Activated CD8-positive, alpha-beta T cell treated with anti-CD3 and anti-CD28 coated beads, Interleukin-2, amount 10 ng/mL, durations not matched to agents 7 days and 5 days (primary cell): ENCODE results near the gene S100B. TPM values are rescaled to one million over a fixed set of nuclear protein-coding genes. Genes with fewer than 3 reads are reported as not detected.

Experiments
- ATAC-seq: fragments of 150-1000 bp; cut with Tn5 transposase; one replicate; pipeline ENCODE4 v1.10.0; 2021; ENCODE audit warnings: moderate library complexity
- CTCF ChIA-PET: fragments of 350-600 bp; sonication (Branson Sonifier 250); formaldehyde crosslinking; loops from one replicate; lab custom pipeline; 2021; ENCODE audit warnings: antibody characterized with exemption; lab: Charles Lee
- POLR2A ChIA-PET: fragments of 350-600 bp; sonication (Branson Sonifier 250); formaldehyde crosslinking; loops from one replicate; lab custom pipeline; 2021; ENCODE audit warnings: antibody characterized with exemption; lab: Charles Lee
- DNase-seq: peaks from one replicate; pipeline ENCODE4 v3.0.0-alpha.2; 2020
- H3K27ac Mint-ChIP-seq: one replicate; pipeline ENCODE4 v1.8.0; 2021; ENCODE audit warnings: mild to moderate bottlenecking, mixed read lengths
- H3K27me3 Mint-ChIP-seq: one replicate; pipeline ENCODE4 v1.8.0; 2021; ENCODE audit warnings: low read depth, mixed read lengths
- H3K36me3 Mint-ChIP-seq: one replicate; pipeline ENCODE4 v1.8.0; 2021; ENCODE audit warnings: low read depth, mixed read lengths
- H3K4me1 Mint-ChIP-seq: one replicate; pipeline ENCODE4 v1.8.0; 2021; ENCODE audit warnings: low read depth, mixed read lengths
- H3K4me3 Mint-ChIP-seq: one replicate; pipeline ENCODE4 v1.8.0; 2021; ENCODE audit warnings: mild to moderate bottlenecking, mixed read lengths
- H3K9me3 Mint-ChIP-seq: one replicate; pipeline ENCODE4 v1.8.0; 2022; ENCODE audit warnings: mixed read lengths; ENCODE audit not compliant: insufficient read depth
- total RNA-seq, 2 experiments: library from RNA; stranded (reverse); gene quantifications; one replicate each; pipeline ENCODE4 v1.2.3, GENCODE V29; 2021

S100B gene
- total RNA-seq, 2 experiments from 2014 or later: 8.5 to 9.5 TPM

DNA sequence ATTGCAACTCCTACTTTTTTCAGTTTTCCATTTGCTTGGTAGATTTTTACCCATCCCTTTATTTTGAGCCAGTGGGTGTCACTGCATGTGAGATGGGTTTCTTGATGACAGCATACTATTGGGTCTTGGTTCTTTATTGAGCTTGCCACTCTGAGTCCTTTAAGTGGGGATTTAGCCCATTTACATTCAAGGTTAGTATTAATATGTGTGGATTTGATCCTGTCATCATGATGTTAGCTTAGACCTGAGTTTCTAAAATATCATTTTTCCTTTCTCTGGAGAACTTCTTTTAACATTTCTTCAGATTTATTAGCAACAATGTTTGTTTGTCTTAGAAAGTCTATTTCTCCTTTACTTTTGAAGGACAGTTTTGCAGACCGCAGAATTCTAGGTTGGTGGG lies 11.8 kb upstream of the S100B start:
- ATAC-seq: no peak
- H3K4me3 Mint-ChIP-seq: no peak overlapping the region
- H3K36me3 Mint-ChIP-seq: peaks cover 3% of the 10 kb centered on the region
- ChIA-PET POLR2A (no interaction called here), CTCF (no interaction called here)
- peaks cover 12% of the 10 kb centered on the region for H3K27me3 Mint-ChIP-seq
- DNase-seq: no peak
- H3K4me1 Mint-ChIP-seq: peaks cover 15% of the 10 kb centered on the region
- H3K9me3 Mint-ChIP-seq: no peaks in the 10 kb centered on the region
- H3K27ac Mint-ChIP-seq: no peak overlapping the region

DNA sequence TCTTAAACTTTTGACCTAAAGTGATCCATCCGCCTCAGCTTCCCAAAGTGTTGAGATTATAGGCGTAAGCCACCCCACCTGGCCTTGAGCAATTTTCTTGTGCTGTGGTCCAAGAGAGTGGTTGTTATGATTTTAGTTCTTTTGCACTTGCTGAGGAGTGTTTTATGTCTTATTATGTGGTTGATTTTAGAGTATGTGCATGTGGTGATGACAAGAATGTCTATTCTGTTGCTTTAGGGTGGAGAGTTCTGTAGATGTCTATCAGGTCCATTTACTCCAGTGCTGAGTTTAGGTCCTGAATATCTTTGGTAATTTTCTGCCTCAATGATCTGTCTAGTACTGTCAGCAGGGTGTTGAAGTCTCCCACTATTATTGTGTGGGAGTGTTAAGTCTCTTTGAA lies 11.2 kb upstream of the S100B start:
- DNase-seq: no peak
- POLR2A ChIA-PET: no interaction called here
- H3K4me1 Mint-ChIP-seq: peaks cover 9% of the 10 kb centered on the region
- ATAC-seq: no peak
- no peak overlapping the region for H3K27ac Mint-ChIP-seq
- no peaks in the 10 kb centered on the region for H3K9me3 Mint-ChIP-seq
- peaks cover 3% of the 10 kb centered on the region for H3K36me3 Mint-ChIP-seq
- H3K27me3 Mint-ChIP-seq: peaks cover 12% of the 10 kb centered on the region
- CTCF ChIA-PET: no interaction called here
- H3K4me3 Mint-ChIP-seq: no peak overlapping the region

DNA sequence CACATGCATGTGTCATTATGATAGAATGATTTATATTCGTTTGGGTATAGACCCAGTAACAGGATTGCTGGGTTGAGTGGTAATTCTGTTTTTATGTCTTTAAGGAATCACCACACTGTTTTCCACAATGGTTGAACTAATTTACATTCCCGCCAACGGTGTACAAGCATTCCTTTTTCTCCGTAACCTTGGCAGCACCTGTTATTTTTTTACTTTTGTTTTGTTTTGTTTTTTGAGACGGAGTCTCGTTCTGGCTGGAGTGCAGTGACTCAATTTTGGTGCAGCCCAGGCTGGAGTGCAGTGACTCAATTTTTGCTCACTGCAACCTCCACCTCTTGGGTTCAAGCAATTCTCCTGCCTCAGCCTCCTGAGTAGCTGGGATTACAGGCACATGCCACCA lies 8.5 kb upstream of the S100B start:
- H3K4me1 Mint-ChIP-seq: peaks cover 7% of the 10 kb centered on the region
- DNase-seq (no peak), ATAC-seq (no peak)
- no peaks in the 10 kb centered on the region for H3K9me3 Mint-ChIP-seq
- ChIA-PET POLR2A (no interaction called here), CTCF (no interaction called here)
- no peak overlapping the region for H3K4me3 Mint-ChIP-seq
- peaks cover 12% of the 10 kb centered on the region for H3K27me3 Mint-ChIP-seq
- peaks cover 3% of the 10 kb centered on the region for H3K36me3 Mint-ChIP-seq
- no peak overlapping the region for H3K27ac Mint-ChIP-seq

DNA sequence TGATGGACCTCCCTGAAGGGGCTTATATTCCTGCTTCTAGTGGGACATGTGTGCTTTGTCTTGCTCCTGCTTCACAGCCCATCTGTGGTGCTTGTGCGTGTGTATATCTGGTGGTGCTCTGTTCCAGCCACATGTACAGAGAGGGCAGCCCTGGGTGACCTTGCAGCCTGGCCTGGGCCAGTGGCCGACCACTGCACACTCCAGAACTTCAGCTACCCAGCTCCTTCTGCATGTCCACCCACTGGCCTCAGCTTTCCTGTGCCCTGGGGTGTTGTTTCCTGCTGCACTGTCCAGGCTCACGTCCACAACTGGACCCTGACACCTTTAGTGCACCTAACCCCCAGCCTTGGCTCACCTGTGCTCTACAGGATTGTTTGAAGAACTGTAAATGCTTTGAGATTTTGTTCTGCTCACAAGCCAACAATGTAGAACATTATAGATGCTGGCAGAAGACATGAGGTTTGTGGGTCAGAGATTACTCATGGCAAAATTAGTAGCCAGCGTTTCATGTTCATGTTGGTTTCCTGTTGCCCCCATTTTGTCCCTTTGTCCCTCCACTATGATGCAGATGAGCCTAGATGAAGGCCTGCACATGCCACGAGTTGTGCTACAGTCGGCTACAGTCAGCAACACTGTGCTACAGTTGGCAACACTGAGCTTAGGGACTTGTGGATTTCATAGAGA lies 5.3 kb upstream of the S100B start:
- Mint-ChIP-seq H3K4me3 (no peak overlapping the region), H3K36me3 (peaks cover 3% of the 10 kb centered on the region), H3K27me3 (peaks cover 6% of the 10 kb centered on the region), H3K27ac (no peak overlapping the region), H3K9me3 (no peaks in the 10 kb centered on the region), H3K4me1 (peaks cover 35% of the 10 kb centered on the region)
- DNase-seq (no peak), ATAC-seq (no peak)
- CTCF ChIA-PET: interaction anchor here (0.9 kb wide), 1 partner anchor 9 kb away, joined by 3 read pairs; no protein-coding TSS in a partner anchor
- POLR2A ChIA-PET: no interaction called here

DNA sequence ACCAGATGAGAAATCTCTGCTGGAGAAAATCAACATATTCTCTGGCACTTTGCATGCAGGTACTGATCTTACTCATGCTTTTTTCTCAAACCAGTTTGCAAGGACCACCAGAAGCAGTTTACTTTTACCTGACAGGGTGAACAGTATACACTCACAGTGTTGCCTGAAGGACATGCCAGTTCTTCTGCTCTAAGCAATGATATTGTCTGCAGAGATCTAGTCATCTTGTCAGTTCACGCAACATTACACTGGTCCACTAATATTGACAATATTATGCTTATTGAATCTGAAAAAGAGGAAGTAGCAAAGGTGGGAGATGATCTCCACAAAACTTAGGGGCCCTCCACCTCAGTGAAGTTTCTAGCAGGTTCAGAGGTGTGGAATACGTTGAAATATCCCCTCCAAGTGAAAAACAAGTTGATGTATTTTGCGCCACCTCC lies 3.8 kb upstream of the S100B start:
- no peak for DNase-seq
- POLR2A ChIA-PET: no interaction called here
- no peaks in the 10 kb centered on the region for H3K9me3 Mint-ChIP-seq
- no peaks in the 10 kb centered on the region for H3K36me3 Mint-ChIP-seq
- ATAC-seq: no peak
- CTCF ChIA-PET: interaction anchor here (1.0 to 1.3 kb wide), 2 partner anchors 9 to 57 kb away, joined by 4 to 6 read pairs; no protein-coding TSS in a partner anchor
- H3K27me3 Mint-ChIP-seq: peaks cover 4% of the 10 kb centered on the region
- no peak overlapping the region for H3K27ac Mint-ChIP-seq
- peaks cover 45% of the 10 kb centered on the region for H3K4me1 Mint-ChIP-seq
- no peak overlapping the region for H3K4me3 Mint-ChIP-seq

DNA sequence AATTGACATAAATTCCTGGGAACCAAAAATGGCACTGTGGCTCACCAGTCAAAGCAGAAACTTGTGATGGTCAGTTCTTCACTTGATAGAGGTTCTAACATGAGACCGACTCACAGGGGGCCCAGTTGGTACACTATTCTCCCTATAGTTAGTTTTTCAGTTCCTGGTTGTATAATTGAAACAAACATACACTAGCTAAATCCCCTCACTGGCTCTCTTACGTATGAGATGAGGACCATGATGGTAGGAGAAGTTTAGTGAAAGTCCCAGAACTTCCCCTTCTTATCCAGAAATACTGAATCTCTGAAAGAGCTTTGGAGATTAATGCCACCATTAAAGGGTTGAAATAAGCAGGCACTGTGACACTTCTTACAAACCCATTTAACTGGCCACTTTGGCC lies 2.8 kb upstream of the S100B start:
- no peak for DNase-seq
- POLR2A ChIA-PET: interaction anchor here (0.7 kb wide), 1 partner anchor 28 kb away, joined by 3 read pairs; the partner anchor contains the start of gene PRMT2

DNA sequence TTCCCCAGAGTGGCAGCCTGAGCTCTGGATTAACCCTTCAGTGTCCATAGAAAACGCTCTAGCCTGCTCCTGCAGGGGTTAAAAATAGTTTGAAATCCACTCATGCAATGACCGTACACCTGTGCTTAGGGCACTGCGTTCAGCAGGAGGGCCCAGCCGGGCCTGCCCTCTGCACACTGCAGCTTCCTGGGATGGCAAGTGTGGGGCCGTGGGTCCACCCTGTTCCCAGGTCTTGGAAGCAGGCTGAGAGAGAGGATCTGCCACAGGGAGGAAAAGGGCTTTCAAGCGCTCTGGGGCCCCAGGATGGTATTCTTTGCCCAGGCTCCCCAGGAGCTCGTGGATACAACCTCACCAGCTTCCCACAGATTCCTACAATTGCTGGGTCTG lies 1.5 kb upstream of the S100B start:
- Mint-ChIP-seq H3K9me3 (no peaks in the 10 kb centered on the region), H3K36me3 (no peaks in the 10 kb centered on the region), H3K27me3 (no peaks in the 10 kb centered on the region), H3K4me1 (peaks cover 45% of the 10 kb centered on the region), H3K4me3 (peak overlapping the region; percentile 30), H3K27ac (peak overlapping the region; percentile 89)
- CTCF ChIA-PET: interaction anchor here (0.9 to 2.3 kb wide), 7 partner anchors 13 to 75 kb away, joined by 3 to 10 read pairs (median 4); no protein-coding TSS in a partner anchor
- POLR2A ChIA-PET: interaction anchor here (0.7 to 2.5 kb wide), 6 partner anchors 15 to 149 kb away, joined by 3 to 25 read pairs (median 4); partner anchors contain the start of gene PRMT2
- DNase-seq (no peak), ATAC-seq (peak; percentile 45)

More for the DNA sequence above, 2.8 kb upstream of the S100B start:
- Mint-ChIP-seq H3K36me3 (no peaks in the 10 kb centered on the region), H3K9me3 (no peaks in the 10 kb centered on the region), H3K27me3 (no peaks in the 10 kb centered on the region), H3K4me3 (no peak overlapping the region), H3K27ac (peak overlapping the region; percentile 35), H3K4me1 (peaks cover 45% of the 10 kb centered on the region)
- no peak for ATAC-seq
- CTCF ChIA-PET: interaction anchor here (1.0 kb wide), 1 partner anchor 10 kb away, joined by 4 read pairs; no protein-coding TSS in a partner anchor

DNA sequence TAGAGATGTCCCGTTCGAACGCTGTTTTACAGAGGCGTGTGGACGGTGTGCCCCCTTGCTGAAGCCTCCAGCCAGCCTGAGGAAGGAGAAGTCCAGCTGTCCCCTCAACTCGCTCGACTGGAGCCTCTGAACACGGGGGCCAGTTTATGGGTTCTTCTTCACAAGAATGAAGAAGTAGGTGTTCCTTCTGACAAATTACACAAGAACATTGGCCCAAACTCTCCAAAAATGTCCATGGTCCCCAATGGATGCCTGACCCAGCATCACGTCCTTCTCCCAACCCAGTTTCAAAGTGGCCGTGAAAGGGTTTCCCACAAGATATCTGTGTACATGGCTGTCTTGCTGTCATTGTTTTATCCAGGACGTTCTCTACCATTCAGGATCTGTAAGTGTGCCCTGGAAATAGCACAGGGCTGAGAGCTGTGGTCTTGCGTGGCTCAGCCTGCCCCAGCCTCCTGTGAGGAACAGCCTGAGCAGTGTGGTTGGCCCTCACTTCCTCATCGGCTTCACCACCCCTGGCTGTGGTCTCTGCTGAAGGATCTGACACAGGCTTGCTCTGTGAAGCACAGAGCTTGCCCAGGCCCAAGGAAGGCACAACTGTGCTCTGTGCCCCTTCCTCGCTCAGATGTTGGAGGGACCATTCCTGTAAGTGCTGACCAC lies 1.0 kb upstream of the S100B start:
- ChIA-PET CTCF (interaction anchor here (0.9 to 2.3 kb wide), 9 partner anchors 14 to 74 kb away, joined by 3 to 10 read pairs (median 4); no protein-coding TSS in a partner anchor), POLR2A (interaction anchor here (0.7 to 2.5 kb wide), 8 partner anchors 15 to 148 kb away, joined by 3 to 25 read pairs (median 4); partner anchors contain the start of gene PRMT2)
- DNase-seq (peak; percentile 83), ATAC-seq (peak; percentile 98)
- H3K27me3 Mint-ChIP-seq: no peaks in the 10 kb centered on the region
- H3K4me1 Mint-ChIP-seq: peaks cover 45% of the 10 kb centered on the region
- H3K27ac Mint-ChIP-seq: peak overlapping the region; percentile 89
- H3K9me3 Mint-ChIP-seq: no peaks in the 10 kb centered on the region
- no peaks in the 10 kb centered on the region for H3K36me3 Mint-ChIP-seq
- H3K4me3 Mint-ChIP-seq: peak overlapping the region; percentile 30

DNA sequence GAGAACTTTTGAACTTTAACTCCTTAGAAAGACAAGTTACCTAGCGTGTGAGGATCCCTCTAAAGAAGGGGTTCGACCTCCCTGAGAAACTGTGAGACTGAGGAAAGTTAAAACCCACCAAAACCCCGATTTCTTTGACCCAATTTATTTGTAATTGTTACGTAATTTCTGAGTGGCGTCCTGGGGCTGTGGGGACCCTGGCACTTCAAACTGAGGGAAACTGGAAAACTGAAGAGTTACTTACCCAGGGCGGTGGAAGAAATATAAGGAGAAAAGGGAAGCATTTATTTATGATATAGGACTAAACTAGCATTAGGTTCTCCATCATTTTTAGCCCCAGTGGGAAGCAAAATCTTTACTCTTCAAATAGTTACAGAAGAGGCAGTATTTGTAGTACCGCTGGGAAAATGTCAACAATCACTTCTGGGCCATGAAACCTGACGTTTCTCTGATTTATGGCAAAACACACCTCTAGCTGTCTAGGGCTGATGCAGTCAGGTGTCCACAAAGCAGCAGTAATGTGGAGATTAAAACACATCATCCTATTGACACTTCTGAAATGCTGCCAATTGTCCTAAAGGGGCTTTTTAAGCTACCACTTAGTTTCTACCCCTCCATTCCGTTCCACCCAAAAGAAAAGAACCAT lies 430 bp downstream of the S100B start:
- Mint-ChIP-seq H3K27ac (peak overlapping the region; percentile 89), H3K36me3 (no peaks in the 10 kb centered on the region), H3K27me3 (no peaks in the 10 kb centered on the region), H3K4me3 (peak overlapping the region; percentile 59), H3K4me1 (peaks cover 45% of the 10 kb centered on the region), H3K9me3 (no peaks in the 10 kb centered on the region)
- DNase-seq: no peak
- ATAC-seq: no peak
- ChIA-PET POLR2A (interaction anchor here (0.6 to 2.5 kb wide), 4 partner anchors 29 to 147 kb away, joined by 3 to 25 read pairs (median 4); partner anchors contain the start of gene PRMT2), CTCF (interaction anchor here (1.0 to 2.3 kb wide), 3 partner anchors 16 to 52 kb away, joined by 3 to 10 read pairs (median 4); no protein-coding TSS in a partner anchor)

DNA sequence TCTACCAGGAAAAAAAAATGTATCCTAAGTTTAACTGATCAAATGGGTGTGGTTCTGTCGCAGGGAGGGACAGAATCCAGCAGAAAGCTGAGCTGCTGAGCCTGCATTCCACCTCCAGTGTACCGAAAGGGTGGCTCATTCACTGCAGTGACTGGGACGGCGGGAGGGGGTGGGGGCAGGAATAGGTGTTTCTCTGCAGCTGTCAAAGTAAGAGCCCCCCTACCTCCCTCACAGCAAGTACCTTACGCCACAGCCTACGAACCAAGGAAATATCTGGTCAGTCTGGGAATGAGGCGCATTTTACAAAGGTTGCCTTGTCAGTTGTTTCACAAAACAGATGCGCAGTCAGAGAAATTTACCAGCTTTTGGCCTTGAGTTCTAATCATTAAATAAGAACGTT lies 1.7 kb downstream of the S100B start:
- CTCF ChIA-PET: no interaction called here
- Mint-ChIP-seq H3K36me3 (no peaks in the 10 kb centered on the region), H3K27me3 (no peaks in the 10 kb centered on the region), H3K4me1 (peaks cover 54% of the 10 kb centered on the region), H3K27ac (no peak overlapping the region), H3K4me3 (no peak overlapping the region), H3K9me3 (no peaks in the 10 kb centered on the region)
- POLR2A ChIA-PET: no interaction called here
- ATAC-seq (no peak), DNase-seq (no peak)

DNA sequence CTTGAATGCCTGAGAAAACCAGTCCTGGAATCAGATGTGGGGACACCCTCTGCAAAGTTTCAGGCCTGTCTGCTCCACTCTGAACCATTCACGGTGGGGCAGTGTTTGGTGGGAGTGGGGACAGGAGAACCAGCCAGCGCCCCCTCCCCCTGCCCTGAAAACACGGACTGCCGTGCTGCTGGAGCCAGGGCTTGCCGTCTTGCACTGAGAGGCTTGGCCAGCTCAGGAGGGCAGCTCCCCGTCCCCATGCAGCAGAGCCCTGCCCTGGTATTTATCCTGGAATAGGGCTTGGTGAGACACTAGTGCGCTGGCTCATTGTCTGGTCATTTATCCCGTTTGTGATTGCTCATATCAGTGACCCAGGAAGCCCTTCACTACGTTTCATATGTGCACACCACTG lies 3.9 kb downstream of the S100B start:
- no peaks in the 10 kb centered on the region for H3K9me3 Mint-ChIP-seq
- peaks cover 34% of the 10 kb centered on the region for H3K4me1 Mint-ChIP-seq
- no peaks in the 10 kb centered on the region for H3K27me3 Mint-ChIP-seq
- ATAC-seq: no peak
- DNase-seq: no peak
- H3K27ac Mint-ChIP-seq: no peak overlapping the region
- ChIA-PET POLR2A (interaction anchor here (0.7 kb wide), 1 partner anchor 21 kb away, joined by 3 read pairs; no protein-coding TSS in a partner anchor), CTCF (no interaction called here)
- H3K36me3 Mint-ChIP-seq: no peaks in the 10 kb centered on the region
- H3K4me3 Mint-ChIP-seq: no peak overlapping the region
